GM12801 (cell line): ENCODE data around the gene SCRT2.

Experiments
- CTCF ChIP-seq: IDR thresholded peaks from one replicate; pipeline ENCODE4 v1.5.1; 2011; ENCODE audit warnings: control low read depth; ENCODE audit not compliant: insufficient read length; ENCODE audit errors: extremely low read depth

The SCRT2 gene

GRCh38 chr20:675453-676314 lies at the start of gene SCRT2:
Gene SCRT2 (minus strand): TSS chr20:675802. CDS start chr20:675601, 201 bp downstream.
- no peak for TF ChIP-seq CTCF

- no peak for TF ChIP-seq CTCF
These were observed 48.2 kb upstream of the SCRT2 start for GRCh38 chr20:723756-724155.

GRCh38 chr20:722822-723644 lies 47.4 kb upstream of the SCRT2 start:
- no peak for TF ChIP-seq CTCF

DNA sequence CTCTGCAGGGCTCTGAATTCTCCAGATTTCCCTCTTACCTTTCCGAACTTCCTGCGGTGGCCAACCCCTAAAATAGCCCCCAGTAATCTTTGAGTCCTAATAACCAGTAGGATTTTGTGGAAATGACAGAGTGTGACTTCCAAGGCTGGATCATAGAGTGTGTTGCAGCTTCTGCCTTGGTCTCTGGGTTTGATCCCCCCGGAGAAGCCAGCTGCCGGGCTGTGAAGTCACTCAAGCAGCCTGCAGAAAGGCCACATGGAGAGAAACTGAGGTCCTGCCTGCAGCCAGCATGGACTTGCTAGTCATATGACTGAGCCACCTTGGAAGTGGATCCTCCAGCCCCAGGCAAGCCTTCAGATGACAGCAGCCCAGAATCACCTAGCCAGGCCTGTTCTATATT lies 46.3 kb upstream of the SCRT2 start:
- no peak for TF ChIP-seq CTCF

- TF ChIP-seq CTCF = no peak
These were observed 44.2 kb upstream of the SCRT2 start for GRCh38 chr20:719816-720215.

DNA sequence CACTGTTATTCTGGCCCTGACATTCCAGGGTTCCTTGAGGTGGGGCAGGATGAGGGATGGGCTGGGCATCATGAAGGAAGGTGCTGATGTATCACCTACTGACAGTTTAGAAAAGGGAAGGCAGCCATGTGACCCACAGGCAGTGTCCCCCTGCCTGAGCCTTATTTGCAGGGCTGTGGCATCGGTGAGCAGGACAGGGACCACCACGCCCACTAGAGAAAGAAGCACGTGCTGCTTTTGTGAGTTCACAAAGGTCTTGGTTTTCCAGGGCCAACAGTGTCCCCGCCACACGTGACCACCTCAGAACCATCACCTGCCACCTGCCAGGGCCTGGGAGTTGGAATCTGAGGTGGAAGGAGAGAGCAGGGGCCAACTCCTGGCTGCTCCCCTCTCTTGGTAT lies 43.5 kb upstream of the SCRT2 start:
- no peak for TF ChIP-seq CTCF

GRCh38 chr20:717832-718231 lies 42.2 kb upstream of the SCRT2 start:
- no peak for TF ChIP-seq CTCF
